ENCODE data around the gene SLC25A31.

GRCh38 chr4:127759228-127759820, 29.1 kb downstream of the SLC25A31 start:
- TF ChIP-seq EZH2 (IDR thresholded peaks at IDR 0.05; ENCODE audit: insufficient read depth, poor library complexity, severe bottlenecking) (no peak), EZH2phosphoT487 (IDR thresholded peaks at IDR 0.05; ENCODE audit: insufficient read depth, low read depth) (no peak)

Data from GM23248 (cell line).